Choroid plexus epithelial cell (primary cell): ENCODE data around the gene ARHGEF39.

Source experiments
- DNase-seq: peaks from one replicate; pipeline ENCODE4 v3.0.0-alpha.2; 2010; ENCODE audit warnings: low read depth
- H3K4me3 ChIP-seq: 2 replicates; pipeline ENCODE4 v1.5.1; 2011; ENCODE audit warnings: low read depth, mild to moderate bottlenecking, control low read depth, low read length, moderate library complexity
- CTCF ChIP-seq: conservative IDR thresholded peaks from 2 replicates; pipeline ENCODE4 v1.5.1; 2011; ENCODE audit warnings: low read depth, mild to moderate bottlenecking, control low read depth, inconsistent platforms, low read length, moderate library complexity

The ARHGEF39 gene

GRCh38 chr9:35708146-35708545, 43.2 kb upstream of the ARHGEF39 start:
- H3K4me3 ChIP-seq: no peak overlapping the region
- TF ChIP-seq CTCF: no peak
- no peak for DNase-seq

GRCh38 chr9:35706951-35707350, 42.0 kb upstream of the ARHGEF39 start:
- DNase-seq: no peak
- no peak for TF ChIP-seq CTCF
- H3K4me3 ChIP-seq: no peak overlapping the region

DNA sequence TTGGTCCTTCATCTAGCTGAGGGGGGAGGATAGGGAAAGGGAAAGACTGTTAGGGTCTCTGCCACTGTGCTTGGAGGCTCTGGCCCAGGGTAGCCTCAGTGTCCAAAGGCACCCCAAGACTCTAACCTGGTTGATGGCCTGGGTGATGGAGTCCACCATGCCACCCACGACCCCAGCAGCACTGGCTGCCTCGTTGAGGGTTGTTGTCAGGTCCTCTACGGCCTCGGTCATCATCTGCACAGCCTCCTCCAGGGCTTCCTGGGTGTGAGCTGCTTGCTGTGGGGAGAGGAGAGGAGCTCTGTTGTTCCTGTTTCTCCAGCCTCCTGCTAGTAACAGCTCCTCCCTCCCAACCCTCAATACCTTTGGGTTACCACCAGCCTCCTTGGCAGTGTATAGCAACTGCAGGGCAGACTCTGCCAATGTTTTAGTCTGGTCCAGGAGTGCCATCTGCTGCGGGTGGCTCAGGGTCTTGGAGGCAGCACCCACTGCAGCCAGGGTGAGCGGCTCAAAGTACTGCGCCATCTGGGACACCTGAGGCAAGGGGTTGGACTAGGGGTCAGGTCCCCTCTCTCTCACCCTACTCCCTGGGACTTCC, 40.9 kb upstream of the ARHGEF39 start:
- no peak overlapping the region for H3K4me3 ChIP-seq
- TF ChIP-seq CTCF: no peak
- DNase-seq: no peak

DNA sequence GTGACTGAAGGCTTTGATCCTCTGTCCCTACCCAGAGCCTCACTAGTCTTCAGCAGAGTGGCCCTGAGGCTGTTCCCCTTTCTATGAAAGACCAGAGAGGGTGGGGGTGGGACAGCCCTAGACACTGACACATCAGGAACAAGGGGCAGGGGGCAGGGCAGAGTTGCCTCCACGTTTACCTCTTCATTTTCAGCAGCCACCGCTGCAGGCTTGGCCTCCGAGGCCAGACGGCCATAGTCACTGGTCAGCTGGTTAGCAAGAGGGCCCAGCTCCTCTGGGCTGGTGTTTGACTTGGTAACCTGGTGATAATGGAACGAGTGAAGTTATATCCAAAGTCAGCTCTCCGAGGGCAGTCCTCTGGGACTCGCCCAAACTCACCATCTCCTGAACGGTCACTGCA, 40.4 kb upstream of the ARHGEF39 start:
- no peak overlapping the region for H3K4me3 ChIP-seq
- DNase-seq: no peak
- no peak for TF ChIP-seq CTCF

DNA sequence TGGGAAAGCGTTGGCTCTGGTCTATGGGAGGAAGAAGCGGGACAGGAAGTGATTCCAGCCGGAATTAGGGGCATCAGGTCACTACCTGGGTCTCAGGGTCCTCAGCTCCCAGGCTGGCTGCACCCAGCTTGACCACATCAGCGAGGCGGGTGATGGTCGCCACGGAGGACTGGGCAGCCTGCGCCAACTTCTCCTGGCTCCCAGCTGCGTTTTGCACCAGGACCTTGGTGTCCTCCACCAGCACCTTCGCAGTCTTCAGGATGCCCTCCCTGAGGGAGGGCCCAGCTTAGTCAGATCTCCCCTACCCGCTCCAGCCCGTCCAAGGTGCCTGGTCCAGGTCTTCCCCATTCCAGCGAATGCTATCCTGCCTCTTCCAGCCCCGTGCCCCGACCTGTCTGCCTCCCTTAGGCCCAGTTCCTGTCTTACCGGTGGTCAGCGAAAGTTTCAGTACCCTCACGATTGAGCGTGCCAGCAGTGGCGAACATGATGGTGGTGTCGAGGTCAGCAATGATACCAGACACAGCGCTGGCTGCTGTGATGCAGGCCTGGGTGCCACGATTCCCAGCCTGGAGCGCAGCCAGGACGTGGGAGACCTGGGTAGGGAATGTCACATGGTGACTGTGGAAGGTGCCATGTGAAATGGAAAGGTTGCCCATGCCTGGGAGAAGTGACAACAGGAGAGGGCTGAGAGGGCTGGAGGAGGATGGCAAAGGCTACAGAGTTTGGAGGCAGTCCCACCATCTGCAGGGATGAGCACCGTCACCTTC, 39.1 kb upstream of the ARHGEF39 start:
- H3K4me3 ChIP-seq: no peak overlapping the region
- TF ChIP-seq CTCF: no peak
- no peak for DNase-seq

DNA sequence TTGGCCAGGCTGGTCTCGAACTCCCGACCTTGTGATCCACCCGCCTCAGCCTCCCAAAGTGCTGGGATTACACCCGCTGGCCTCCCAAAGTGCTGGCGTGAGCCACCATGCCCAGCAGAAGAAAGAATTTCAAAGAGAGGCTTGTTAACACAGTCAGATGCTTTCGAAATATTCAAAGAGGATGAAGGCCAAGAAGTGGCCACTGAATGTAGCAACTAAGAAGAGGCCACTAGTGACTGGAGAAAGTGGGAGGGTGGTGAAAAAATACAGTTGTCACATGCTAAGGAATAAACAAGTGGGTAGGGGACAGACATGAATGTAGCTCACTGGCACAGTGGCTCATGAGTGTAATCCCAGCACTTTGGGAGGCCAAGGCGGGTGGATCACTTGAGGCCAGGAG, 37.7 kb upstream of the ARHGEF39 start:
- no peak for TF ChIP-seq CTCF
- no peak overlapping the region for H3K4me3 ChIP-seq
- no peak for DNase-seq

- no peak for TF ChIP-seq CTCF
- H3K4me3 ChIP-seq: no peak overlapping the region
Observed at GRCh38 chr9:35700942-35701341, 35.9 kb upstream of the ARHGEF39 start.

More at GRCh38 chr9:35700942-35701341, 35.9 kb upstream of the ARHGEF39 start:
- no peak for DNase-seq
